Measurements from ENCODE around the gene ATXN2.

The ATXN2 gene

GRCh38 chr12:111435661-111436201, 163.4 kb downstream of the ATXN2 start:
- no peak for DNase-seq

- DNase-seq, result no peak
Observed at GRCh38 chr12:111434680-111435338, 164.3 kb downstream of the ATXN2 start.

GRCh38 chr12:111434049-111434448, 165.1 kb downstream of the ATXN2 start:
- no peak for DNase-seq

- DNase-seq, result no peak
Observed at GRCh38 chr12:111431772-111432171, 167.3 kb downstream of the ATXN2 start.

GRCh38 chr12:111430433-111431353, 168.4 kb downstream of the ATXN2 start:
- DNase-seq, result no peak

DNA sequence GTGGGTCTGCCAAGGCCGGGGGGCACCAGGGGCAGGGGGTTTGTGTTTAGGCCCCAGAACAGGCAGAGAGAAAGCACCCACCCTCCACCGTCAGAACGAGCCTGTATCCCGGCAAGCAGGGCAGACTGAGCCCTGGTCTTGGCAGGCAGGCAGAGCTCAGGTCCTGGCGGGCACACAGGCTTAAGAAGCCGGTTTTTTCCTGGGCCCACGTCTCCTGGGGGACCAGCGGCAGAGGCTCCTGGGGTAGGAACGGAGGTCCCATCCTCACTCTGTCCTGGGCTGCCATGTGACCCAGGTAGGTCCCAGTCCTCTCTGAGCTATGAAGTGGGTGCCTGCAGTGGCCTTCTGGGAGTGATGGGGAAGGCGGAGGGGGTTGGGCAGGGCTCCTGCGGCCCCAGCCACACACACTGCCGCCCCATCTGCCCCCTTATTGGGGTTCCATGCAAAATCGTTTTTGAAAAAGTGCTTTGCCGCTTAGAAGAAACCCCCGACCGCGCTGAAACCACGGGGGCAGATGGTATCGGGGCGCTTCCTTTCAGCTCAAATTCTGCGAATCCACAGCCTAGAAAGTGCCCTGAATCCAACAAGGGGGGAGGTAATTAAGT, 169.2 kb downstream of the ATXN2 start:
- no peak for DNase-seq

- no peak for DNase-seq
Observed at GRCh38 chr12:111428728-111429175, 170.4 kb downstream of the ATXN2 start.

GRCh38 chr12:111428081-111428727, 170.9 kb downstream of the ATXN2 start:
- no peak for DNase-seq

GRCh38 chr12:111427417-111428074, 171.6 kb downstream of the ATXN2 start:
- DNase-seq, result no peak

GRCh38 chr12:111426344-111427185, 172.6 kb downstream of the ATXN2 start:
- no peak for DNase-seq

GRCh38 chr12:111425655-111426054, 173.5 kb downstream of the ATXN2 start:
- DNase-seq, result no peak

GRCh38 chr12:111424793-111425251, 174.3 kb downstream of the ATXN2 start:
- DNase-seq, result no peak

GRCh38 chr12:111424189-111424792, 174.8 kb downstream of the ATXN2 start:
- DNase-seq, result no peak

DNA sequence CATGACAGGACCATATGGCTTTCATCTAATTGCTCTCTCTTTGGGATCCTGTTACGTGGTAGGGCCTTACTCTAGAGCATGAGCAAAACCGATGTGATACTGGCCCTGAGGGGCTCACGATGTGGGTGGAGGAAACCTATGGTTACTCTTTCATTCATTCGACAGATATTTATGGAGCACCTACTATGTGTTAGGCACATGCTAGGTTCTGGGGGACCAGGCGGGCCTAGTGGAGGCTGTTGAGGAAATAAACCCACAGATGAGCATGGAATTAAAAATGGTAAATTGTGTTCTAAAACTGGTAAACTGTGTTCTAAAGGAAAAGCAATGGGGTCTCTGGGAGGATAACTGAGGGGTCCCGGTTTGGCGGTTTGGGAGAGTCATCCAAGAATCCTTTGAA, 178.6 kb downstream of the ATXN2 start:
- DNase-seq, result no peak

DNA sequence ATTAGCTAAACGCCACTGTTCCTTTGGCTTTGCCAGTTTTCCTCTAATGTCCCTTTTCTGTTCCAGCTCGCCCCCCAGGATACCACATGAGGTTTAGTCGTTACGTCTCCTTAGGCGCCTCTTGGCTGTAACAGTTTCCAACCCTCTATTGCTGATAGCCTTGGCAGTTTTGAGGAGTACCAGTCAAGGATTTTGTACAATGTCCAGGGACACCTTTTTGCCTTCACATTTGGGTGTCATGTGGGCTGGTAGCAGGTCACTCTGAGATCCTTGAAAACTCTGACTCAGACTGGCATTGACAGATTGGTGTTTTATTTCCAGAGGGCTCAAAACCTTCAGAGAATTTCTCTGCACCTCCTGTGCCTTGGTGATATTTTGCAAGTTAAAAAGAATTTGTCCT, 179.3 kb downstream of the ATXN2 start:
- no peak for DNase-seq

- DNase-seq, result no peak
Observed at GRCh38 chr12:111418594-111418880, 180.6 kb downstream of the ATXN2 start.

DNA sequence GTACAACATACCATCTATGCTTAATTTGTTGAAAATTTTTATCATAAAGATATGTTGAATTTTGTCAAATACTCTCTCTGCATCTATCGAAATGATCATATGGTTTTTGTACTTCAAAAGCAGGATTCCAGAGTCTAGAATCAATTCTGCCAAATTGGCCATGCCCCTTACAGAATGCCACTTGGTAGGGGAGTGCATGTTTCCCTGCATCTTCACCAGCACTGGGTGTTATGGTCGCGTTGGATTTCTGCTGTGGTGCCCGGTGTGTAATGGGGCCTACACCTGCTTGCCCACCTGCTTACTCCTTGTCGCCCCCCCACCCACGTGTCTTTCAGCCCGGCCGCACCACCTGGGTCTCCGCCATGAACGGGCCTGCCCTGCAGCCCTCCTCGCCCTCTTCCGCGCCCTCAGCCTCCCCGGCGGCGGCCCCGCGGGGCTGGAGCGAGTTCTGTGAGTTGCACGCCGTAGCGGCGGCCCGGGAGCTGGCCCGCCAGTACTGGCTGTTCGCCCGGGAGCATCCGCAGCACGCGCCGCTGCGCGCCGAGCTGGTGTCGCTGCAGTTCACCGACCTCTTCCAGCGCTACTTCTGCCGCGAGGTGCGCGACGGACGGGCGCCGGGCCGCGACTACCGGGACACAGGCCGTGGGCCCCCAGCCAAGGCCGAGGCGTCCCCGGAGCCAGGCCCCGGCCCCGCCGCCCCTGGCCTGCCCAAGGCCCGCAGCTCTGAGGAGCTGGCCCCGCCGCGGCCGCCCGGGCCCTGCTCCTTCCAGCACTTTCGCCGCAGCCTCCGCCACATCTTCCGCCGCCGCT, 181.1 kb downstream of the ATXN2 start:
- no peak for DNase-seq

DNA sequence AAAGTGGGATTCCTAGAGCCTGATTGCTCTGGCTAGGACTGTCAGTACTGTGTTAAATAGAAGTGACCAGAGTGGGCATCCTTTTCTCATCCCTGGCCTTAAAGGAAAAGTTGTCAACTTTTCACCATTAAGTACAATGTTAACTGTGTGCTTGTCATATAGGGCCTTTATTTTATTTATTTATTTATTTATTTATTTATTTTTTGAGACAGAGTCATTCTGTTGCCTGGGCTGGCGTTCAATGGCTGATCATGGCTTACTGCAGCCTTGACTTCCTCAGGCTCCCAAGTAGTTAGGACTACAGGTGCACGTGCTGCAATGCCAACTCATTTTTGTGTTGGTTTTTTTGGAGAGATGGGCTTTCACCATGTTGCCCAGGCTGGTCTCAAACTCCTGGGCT, 181.8 kb downstream of the ATXN2 start:
- no peak for DNase-seq

- DNase-seq, result no peak
Observed at GRCh38 chr12:111414711-111415252, 184.3 kb downstream of the ATXN2 start.

Data from NCI-H1092 treated with DMSO at 0.1 percent for 48 hours (cell line).